GM19397 (cell line): ENCODE results near the gene ARAP1.

Experiments used
- ATAC-seq: cut with Tn5 transposase; IDR thresholded peaks from one replicate; pipeline ENCODE4 v1.9.1; 2021; ENCODE audit warnings: mild to moderate bottlenecking, moderate library complexity; ENCODE audit not compliant: unreplicated experiment

ARAP1 gene

GRCh38 chr11:72780296-72781062 is 28.3 kb upstream of the ARAP1 start:
- ATAC-seq, result no peak

- no peak for ATAC-seq
Measured at GRCh38 chr11:72779495-72780128, 27.4 kb upstream of the ARAP1 start.

- ATAC-seq, result no peak
Measured at GRCh38 chr11:72778535-72779494, 26.6 kb upstream of the ARAP1 start.

- no peak for ATAC-seq
Measured at GRCh38 chr11:72777755-72778278, 25.6 kb upstream of the ARAP1 start.

GRCh38 chr11:72776844-72777754 is 24.9 kb upstream of the ARAP1 start:
- no peak for ATAC-seq

GRCh38 chr11:72776117-72776843 is 24.1 kb upstream of the ARAP1 start:
- no peak for ATAC-seq

- ATAC-seq, result no peak
Measured at GRCh38 chr11:72775288-72776110, 23.3 kb upstream of the ARAP1 start.

- ATAC-seq, result no peak
Measured at GRCh38 chr11:72774499-72774898, 22.3 kb upstream of the ARAP1 start.

- ATAC-seq, result no peak
Measured at GRCh38 chr11:72773696-72774095, 21.5 kb upstream of the ARAP1 start.

GRCh38 chr11:72773291-72773690 is 21.1 kb upstream of the ARAP1 start:
- no peak for ATAC-seq

- no peak for ATAC-seq
Measured at GRCh38 chr11:72772059-72772458, 19.9 kb upstream of the ARAP1 start.

GRCh38 chr11:72771507-72771906 is 19.3 kb upstream of the ARAP1 start:
- no peak for ATAC-seq

- ATAC-seq, result no peak
Measured at GRCh38 chr11:72770799-72771198, 18.6 kb upstream of the ARAP1 start.

- no peak for ATAC-seq
Measured at GRCh38 chr11:72769680-72770079, 17.5 kb upstream of the ARAP1 start.

- ATAC-seq, result no peak
Measured at GRCh38 chr11:72768581-72768980, 16.4 kb upstream of the ARAP1 start.

- no peak for ATAC-seq
Measured at GRCh38 chr11:72767203-72768062, 15.2 kb upstream of the ARAP1 start.

GRCh38 chr11:72766152-72766902 is 14.1 kb upstream of the ARAP1 start:
- ATAC-seq, result no peak
